Muscle layer of duodenum (tissue), 2 donors: ENCODE measurements around the gene OR5V1.
"Not testable (repeated sequence)": the region's sequence is repeated elsewhere in the genome, so short reads cannot be mapped to it uniquely, and the experiment has no call there.

Source experiments
- H3K27ac ChIP-seq: one replicate; pipeline ENCODE4 v1.7.0; 2013; ENCODE audit warnings: mild to moderate bottlenecking, low read length
- H3K27me3 ChIP-seq: one replicate; pipeline ENCODE4 v1.7.0; 2013; ENCODE audit warnings: low read depth, mild to moderate bottlenecking, control low read depth, low read length
- H3K36me3 ChIP-seq, 2 donors: one replicate each; pipeline ENCODE4 v1.7.0; 2013; ENCODE audit warnings: low read length in 2 of 2, control low read depth in 1 of 2, mild to moderate bottlenecking in 1 of 2; ENCODE audit not compliant: insufficient read depth in 2 of 2, control insufficient read depth in 1 of 2
- H3K4me1 ChIP-seq, 2 donors: one replicate each; pipeline ENCODE4 v1.7.0; 2013; ENCODE audit warnings: low read length in 2 of 2, mild to moderate bottlenecking in 2 of 2, control low read depth in 1 of 2, moderate library complexity in 1 of 2; ENCODE audit not compliant: insufficient read depth in 2 of 2, control insufficient read depth in 1 of 2
- H3K4me3 ChIP-seq, 2 donors: one replicate each; pipeline ENCODE4 v1.7.0; 2013; ENCODE audit warnings: low read length in 2 of 2, low read depth in 1 of 2, mild to moderate bottlenecking in 1 of 2
- H3K9me3 ChIP-seq, 2 donors: one replicate each; pipeline ENCODE4 v1.7.0; 2013; ENCODE audit warnings: low read length in 2 of 2, control low read depth in 1 of 2, mild to moderate bottlenecking in 1 of 2; ENCODE audit not compliant: control insufficient read depth in 1 of 2
- donor health status: healthy.

OR5V1 gene

GRCh38 chr6:29368765-29369164 is at the start of gene OR5V1:
Gene OR5V1, minus strand, starts transcription at chr6:29368865. Its CDS starts 12,670 bp downstream, at chr6:29356195.
- Histone ChIP-seq H3K4me1 (no peaks in the 10 kb centered on the region), H3K27ac (no peak within 1 kb of the TSS), H3K9me3 (no peaks in the 10 kb centered on the region), H3K36me3 (no peaks in the 10 kb centered on the region), H3K27me3 (no peaks in the 10 kb centered on the region), H3K4me3 (no peak within 1 kb of the TSS)

GRCh38 chr6:29414588-29414987 is 45.9 kb upstream of the OR5V1 start, which contains the start of gene OR12D1:
Gene OR12D1, plus strand, starts transcription at chr6:29414928.
- Histone ChIP-seq H3K27me3 (no peaks in the 10 kb centered on the region), H3K4me3 (no peak within 1 kb of the TSS), H3K36me3 (no peaks in the 10 kb centered on the region), H3K27ac (no peak within 1 kb of the TSS), H3K9me3 (peaks cover 0 to 5% of the 10 kb centered on the region in 2 donors), H3K4me1 (no peaks in the 10 kb centered on the region)

GRCh38 chr6:29403801-29404200 is 35.1 kb upstream of the OR5V1 start:
- no peak overlapping the region for H3K27ac ChIP-seq
- peaks cover 0 to 3% of the 10 kb centered on the region in 2 donors for H3K9me3 ChIP-seq
- H3K36me3 ChIP-seq = no peaks in the 10 kb centered on the region
- H3K4me1 ChIP-seq = no peaks in the 10 kb centered on the region
- H3K27me3 ChIP-seq = no peaks in the 10 kb centered on the region
- H3K4me3 ChIP-seq = no peak overlapping the region

GRCh38 chr6:29399525-29399924 is 30.9 kb upstream of the OR5V1 start:
- Histone ChIP-seq H3K27me3 (no peaks in the 10 kb centered on the region), H3K9me3 (no peaks in the 10 kb centered on the region)

GRCh38 chr6:29395331-29395730 is 26.7 kb upstream of the OR5V1 start, which contains the start of gene OR12D2:
Gene OR12D2, plus strand, starts transcription at chr6:29395631. Its CDS starts 1,069 bp downstream, at chr6:29396700.
- no peak within 1 kb of the TSS for H3K4me3 ChIP-seq
- no peaks in the 10 kb centered on the region for H3K27me3 ChIP-seq
- no peaks in the 10 kb centered on the region for H3K9me3 ChIP-seq

More at GRCh38 chr6:29399525-29399924, 30.9 kb upstream of the OR5V1 start:
- Histone ChIP-seq H3K27ac (no peak overlapping the region), H3K4me3 (no peak overlapping the region), H3K4me1 (no peaks in the 10 kb centered on the region), H3K36me3 (no peaks in the 10 kb centered on the region)

GRCh38 chr6:29388533-29388932 is 19.9 kb upstream of the OR5V1 start:
- no peak overlapping the region for H3K27ac ChIP-seq
- H3K27me3 ChIP-seq = no peaks in the 10 kb centered on the region
- no peaks in the 10 kb centered on the region for H3K4me1 ChIP-seq
- no peaks in the 10 kb centered on the region for H3K9me3 ChIP-seq
- no peak overlapping the region for H3K4me3 ChIP-seq
- H3K36me3 ChIP-seq = no peaks in the 10 kb centered on the region

More at GRCh38 chr6:29395331-29395730, 26.7 kb upstream of the OR5V1 start, which contains the start of gene OR12D2:
- Histone ChIP-seq H3K4me1 (no peaks in the 10 kb centered on the region), H3K36me3 (no peaks in the 10 kb centered on the region), H3K27ac (no peak within 1 kb of the TSS)

- H3K4me1 ChIP-seq = no peaks in the 10 kb centered on the region
Measured at GRCh38 chr6:29376003-29376402, 7.3 kb upstream of the OR5V1 start.

GRCh38 chr6:29375191-29375590 is 6.5 kb upstream of the OR5V1 start, which contains the start of gene OR12D3:
Gene OR12D3, minus strand, starts transcription at chr6:29375291. Its CDS starts 4 bp downstream, at chr6:29375287.
- Histone ChIP-seq H3K36me3 (no peaks in the 10 kb centered on the region), H3K27ac (no peak within 1 kb of the TSS), H3K4me3 (no peak within 1 kb of the TSS), H3K27me3 (no peaks in the 10 kb centered on the region), H3K4me1 (no peaks in the 10 kb centered on the region), H3K9me3 (no peaks in the 10 kb centered on the region)

More at GRCh38 chr6:29376003-29376402, 7.3 kb upstream of the OR5V1 start:
- Histone ChIP-seq H3K4me3 (no peak overlapping the region), H3K27me3 (no peaks in the 10 kb centered on the region), H3K27ac (no peak overlapping the region), H3K9me3 (no peaks in the 10 kb centered on the region), H3K36me3 (no peaks in the 10 kb centered on the region)

- no peaks in the 10 kb centered on the region for H3K36me3 ChIP-seq
- H3K27ac ChIP-seq = no peak overlapping the region
- H3K27me3 ChIP-seq = no peaks in the 10 kb centered on the region
- no peaks in the 10 kb centered on the region for H3K4me1 ChIP-seq
- no peak overlapping the region for H3K4me3 ChIP-seq
- H3K9me3 ChIP-seq = peaks cover 0 to 6% of the 10 kb centered on the region in 2 donors
Measured at GRCh38 chr6:29355603-29356002, 13.1 kb downstream of the OR5V1 start.

GRCh38 chr6:29354980-29355379 is 13.7 kb downstream of the OR5V1 start:
- no peaks in the 10 kb centered on the region for H3K27me3 ChIP-seq
- H3K4me1 ChIP-seq = no peaks in the 10 kb centered on the region
- H3K4me3 ChIP-seq = no peak overlapping the region
- peaks cover 0 to 6% of the 10 kb centered on the region in 2 donors for H3K9me3 ChIP-seq
- no peaks in the 10 kb centered on the region for H3K36me3 ChIP-seq
- no peak overlapping the region for H3K27ac ChIP-seq

GRCh38 chr6:29349348-29349747 is 19.3 kb downstream of the OR5V1 start:
- H3K4me3 ChIP-seq, H3K27ac ChIP-seq, H3K9me3 ChIP-seq, H3K4me1 ChIP-seq, H3K27me3 ChIP-seq, H3K36me3 ChIP-seq: not testable (repeated sequence)

- no peak overlapping the region for H3K4me3 ChIP-seq
- H3K27me3 ChIP-seq = no peaks in the 10 kb centered on the region
- no peaks in the 10 kb centered on the region for H3K36me3 ChIP-seq
- H3K9me3 ChIP-seq = peaks cover 0 to 3% of the 10 kb centered on the region in 2 donors
- no peak overlapping the region for H3K27ac ChIP-seq
- no peaks in the 10 kb centered on the region for H3K4me1 ChIP-seq
Measured at GRCh38 chr6:29345380-29345779, 23.3 kb downstream of the OR5V1 start.
